ENCODE measurements around the gene SDK1. TPM values are rescaled to one million over a fixed set of nuclear protein-coding genes. Genes with fewer than 3 reads are reported as not detected.

The SDK1 gene
- total and polyA plus RNA-seq, 8 donors, result 1.6 to 11.2 (median 6.6) TPM

DNA sequence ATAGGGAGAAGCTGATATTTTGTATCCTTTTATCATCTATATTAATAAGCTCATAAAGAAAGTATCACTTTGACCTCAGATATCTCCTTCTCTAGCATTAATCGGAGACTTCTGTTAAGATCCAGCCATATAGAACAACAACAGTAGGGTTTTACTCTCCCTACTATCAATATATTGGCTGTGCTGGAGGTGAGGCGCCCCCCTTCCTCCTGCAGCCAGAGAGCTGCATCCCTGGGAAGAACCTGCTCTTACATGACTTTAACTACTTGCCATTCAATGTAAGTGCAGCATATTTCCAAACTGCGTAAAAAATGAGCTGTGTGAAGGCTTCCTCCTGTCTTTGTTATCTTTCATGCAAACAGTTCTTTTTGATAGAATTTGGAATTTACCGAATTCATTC is 247.8 kb downstream of the SDK1 start:
- Histone ChIP-seq H3K9me3 (no peaks in the 10 kb centered on the region), H3K4me3 (no peak overlapping the region), H3K4me1 (peaks cover 0 to 12% (median 4%) of the 10 kb centered on the region in 4 donors), H3K27ac (no peak overlapping the region), H3K27me3 (no peaks in the 10 kb centered on the region), H3K36me3 (no peaks in the 10 kb centered on the region)
- intact Hi-C loops (cut with DNase I; ENCODE audit: low total_unique reads), result no loop called here
- TF ChIP-seq, protein P1, sequence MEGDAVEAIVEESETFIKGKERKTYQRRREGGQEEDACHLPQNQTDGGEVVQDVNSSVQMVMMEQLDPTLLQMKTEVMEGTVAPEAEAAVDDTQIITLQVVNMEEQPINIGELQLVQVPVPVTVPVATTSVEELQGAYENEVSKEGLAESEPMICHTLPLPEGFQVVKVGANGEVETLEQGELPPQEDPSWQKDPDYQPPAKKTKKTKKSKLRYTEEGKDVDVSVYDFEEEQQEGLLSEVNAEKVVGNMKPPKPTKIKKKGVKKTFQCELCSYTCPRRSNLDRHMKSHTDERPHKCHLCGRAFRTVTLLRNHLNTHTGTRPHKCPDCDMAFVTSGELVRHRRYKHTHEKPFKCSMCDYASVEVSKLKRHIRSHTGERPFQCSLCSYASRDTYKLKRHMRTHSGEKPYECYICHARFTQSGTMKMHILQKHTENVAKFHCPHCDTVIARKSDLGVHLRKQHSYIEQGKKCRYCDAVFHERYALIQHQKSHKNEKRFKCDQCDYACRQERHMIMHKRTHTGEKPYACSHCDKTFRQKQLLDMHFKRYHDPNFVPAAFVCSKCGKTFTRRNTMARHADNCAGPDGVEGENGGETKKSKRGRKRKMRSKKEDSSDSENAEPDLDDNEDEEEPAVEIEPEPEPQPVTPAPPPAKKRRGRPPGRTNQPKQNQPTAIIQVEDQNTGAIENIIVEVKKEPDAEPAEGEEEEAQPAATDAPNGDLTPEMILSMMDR (IDR thresholded peaks at IDR 0.05), result no peak
- TF ChIP-seq POLR2A (IDR thresholded peaks at IDR 0.05) (no peak), EP300 (IDR thresholded peaks at IDR 0.05) (no peak), POLR2AphosphoS5 (IDR thresholded peaks at IDR 0.05) (no peak)
- DNase-seq, result no peak
- 55 to 72% (median 63%) methylated on average over 4 of the region's 4 CpGs for WGBS, 5 donors

DNA sequence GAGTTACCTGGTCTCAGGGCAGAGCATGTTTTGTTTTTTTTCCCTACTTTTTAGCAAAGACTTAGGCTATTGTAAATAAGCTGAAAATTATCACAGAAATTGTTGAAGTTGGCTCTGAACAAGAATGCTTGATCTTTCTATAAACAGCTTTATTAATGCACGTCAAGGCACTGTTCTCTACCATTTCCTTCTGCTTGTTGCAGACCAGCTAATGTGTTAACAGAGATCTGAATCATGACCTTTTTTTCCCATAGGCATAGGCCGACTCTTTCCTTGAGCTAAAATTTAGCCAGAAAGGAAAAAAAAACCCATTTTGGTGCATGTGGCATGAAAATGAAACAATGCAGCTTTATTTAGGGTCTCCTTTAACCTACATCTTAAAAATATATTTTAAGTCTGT is 248.5 kb downstream of the SDK1 start:
- TF ChIP-seq, protein P1 (IDR thresholded peaks at IDR 0.05), result no peak
- TF ChIP-seq EP300 (IDR thresholded peaks at IDR 0.05) (no peak), POLR2AphosphoS5 (IDR thresholded peaks at IDR 0.05) (no peak), POLR2A (IDR thresholded peaks at IDR 0.05) (no peak)
- H3K4me3 ChIP-seq, result no peak overlapping the region

DNA sequence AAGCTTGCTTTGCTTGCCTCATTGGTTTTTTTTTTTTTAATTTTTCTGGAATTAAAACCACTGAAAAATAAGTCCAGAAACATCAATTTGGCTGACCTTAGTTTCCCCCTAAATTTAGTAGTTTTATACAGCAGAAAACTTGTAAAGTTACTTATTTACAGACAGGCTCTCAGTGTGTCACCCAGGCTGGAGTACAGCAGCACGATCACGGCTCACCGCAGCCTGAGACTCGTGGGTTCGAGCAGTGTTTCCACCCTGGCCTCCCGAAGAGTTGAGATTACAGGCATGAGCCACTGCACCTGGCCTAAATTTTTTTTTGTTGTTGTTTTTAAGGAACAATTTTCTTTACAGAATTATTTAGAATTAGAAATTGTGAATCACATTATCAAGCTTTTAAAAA is 250.5 kb downstream of the SDK1 start:
- Histone ChIP-seq H3K4me1 (peaks cover 0 to 12% (median 4%) of the 10 kb centered on the region in 4 donors), H3K9me3 (no peaks in the 10 kb centered on the region), H3K36me3 (no peaks in the 10 kb centered on the region), H3K27me3 (no peaks in the 10 kb centered on the region), H3K27ac (no peak overlapping the region), H3K4me3 (no peak overlapping the region)
- intact Hi-C loops (cut with DNase I; ENCODE audit: low total_unique reads), result no loop called here
- WGBS, 5 donors, result 83 to 93% (median 90%) methylated on average over 6 of the region's 6 CpGs
- no peak for DNase-seq
- no peak for TF ChIP-seq POLR2AphosphoS5 (IDR thresholded peaks at IDR 0.05)
- no peak for TF ChIP-seq POLR2A (IDR thresholded peaks at IDR 0.05)
- TF ChIP-seq, protein P1 (IDR thresholded peaks at IDR 0.05), result no peak
- no peak for TF ChIP-seq EP300 (IDR thresholded peaks at IDR 0.05)

More for the DNA sequence above, 248.5 kb downstream of the SDK1 start:
- intact Hi-C loops (cut with DNase I; ENCODE audit: low total_unique reads), result no loop called here
- 11 to 25% (median 19%) methylated on average over 2 of the region's 2 CpGs for WGBS, 5 donors
- no peak overlapping the region for H3K27ac ChIP-seq
- H3K27me3 ChIP-seq, result no peaks in the 10 kb centered on the region
- peaks cover 0 to 12% (median 4%) of the 10 kb centered on the region in 4 donors for H3K4me1 ChIP-seq
- DNase-seq, result no peak
- H3K9me3 ChIP-seq, result no peaks in the 10 kb centered on the region
- no peaks in the 10 kb centered on the region for H3K36me3 ChIP-seq

DNA sequence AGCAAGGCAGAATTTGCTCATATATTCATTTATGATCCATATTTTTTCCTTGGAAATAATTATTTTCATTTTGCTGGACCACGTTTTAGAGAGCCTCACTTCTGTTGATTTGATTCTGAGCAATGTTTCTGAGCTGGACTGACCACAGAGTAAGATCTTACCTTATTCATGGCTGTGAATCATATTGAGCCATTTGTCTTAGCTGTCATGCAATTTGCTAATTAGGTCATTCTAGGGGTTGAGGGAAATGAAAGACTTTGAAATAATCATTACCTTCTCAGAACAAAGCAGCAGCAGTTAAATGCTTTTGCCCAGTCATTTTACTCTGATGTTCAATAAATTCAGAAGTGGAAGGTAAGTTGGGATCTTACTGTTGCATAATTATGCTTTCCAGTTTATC is 251.4 kb downstream of the SDK1 start:
- DNase-seq, result no peak
- no peaks in the 10 kb centered on the region for H3K9me3 ChIP-seq
- TF ChIP-seq EP300 (IDR thresholded peaks at IDR 0.05), result no peak
- TF ChIP-seq, protein P1 (IDR thresholded peaks at IDR 0.05), result no peak
- TF ChIP-seq POLR2A (IDR thresholded peaks at IDR 0.05), result no peak
- TF ChIP-seq POLR2AphosphoS5 (IDR thresholded peaks at IDR 0.05), result no peak
- peaks cover 0 to 12% (median 4%) of the 10 kb centered on the region in 4 donors for H3K4me1 ChIP-seq
- no peak overlapping the region for H3K27ac ChIP-seq
- intact Hi-C loops (cut with DNase I; ENCODE audit: low total_unique reads), result no loop called here
- WGBS, 5 donors, result 67 to 83% (median 75%) methylated on average over 1 of the region's 1 CpG
- no peak overlapping the region for H3K4me3 ChIP-seq
- H3K36me3 ChIP-seq, result no peaks in the 10 kb centered on the region
- no peaks in the 10 kb centered on the region for H3K27me3 ChIP-seq
